Mucosa of stomach (tissue), 1 donor: Measurements from ENCODE around the gene ORAI2.
"Not testable (repeated sequence)": the region's sequence is repeated elsewhere in the genome, so short reads cannot be mapped to it uniquely, and the experiment has no call there.

Source experiments
- H3K27me3 ChIP-seq: one replicate; pipeline ENCODE4 v1.7.0; 2013; ENCODE audit warnings: mild to moderate bottlenecking, low read length; ENCODE audit not compliant: control insufficient read depth, insufficient read depth
- H3K36me3 ChIP-seq: one replicate; pipeline ENCODE4 v1.7.0; 2013; ENCODE audit warnings: low read length; ENCODE audit not compliant: control insufficient read depth, insufficient read depth
- H3K4me1 ChIP-seq: one replicate; pipeline ENCODE4 v1.7.0; 2013; ENCODE audit warnings: mild to moderate bottlenecking, low read length; ENCODE audit not compliant: control insufficient read depth, insufficient read depth
- H3K4me3 ChIP-seq: one replicate; pipeline ENCODE4 v1.7.0; 2013; ENCODE audit warnings: low read length
- H3K9ac ChIP-seq: one replicate; pipeline ENCODE4 v1.7.0; 2013; ENCODE audit warnings: mild to moderate bottlenecking, low read length, moderate library complexity
- H3K9me3 ChIP-seq: one replicate; pipeline ENCODE4 v1.7.0; 2013; ENCODE audit warnings: mild to moderate bottlenecking, low read length, moderate library complexity; ENCODE audit not compliant: control insufficient read depth
- donor health status: Pancreatic carcinoma.

The ORAI2 gene

DNA sequence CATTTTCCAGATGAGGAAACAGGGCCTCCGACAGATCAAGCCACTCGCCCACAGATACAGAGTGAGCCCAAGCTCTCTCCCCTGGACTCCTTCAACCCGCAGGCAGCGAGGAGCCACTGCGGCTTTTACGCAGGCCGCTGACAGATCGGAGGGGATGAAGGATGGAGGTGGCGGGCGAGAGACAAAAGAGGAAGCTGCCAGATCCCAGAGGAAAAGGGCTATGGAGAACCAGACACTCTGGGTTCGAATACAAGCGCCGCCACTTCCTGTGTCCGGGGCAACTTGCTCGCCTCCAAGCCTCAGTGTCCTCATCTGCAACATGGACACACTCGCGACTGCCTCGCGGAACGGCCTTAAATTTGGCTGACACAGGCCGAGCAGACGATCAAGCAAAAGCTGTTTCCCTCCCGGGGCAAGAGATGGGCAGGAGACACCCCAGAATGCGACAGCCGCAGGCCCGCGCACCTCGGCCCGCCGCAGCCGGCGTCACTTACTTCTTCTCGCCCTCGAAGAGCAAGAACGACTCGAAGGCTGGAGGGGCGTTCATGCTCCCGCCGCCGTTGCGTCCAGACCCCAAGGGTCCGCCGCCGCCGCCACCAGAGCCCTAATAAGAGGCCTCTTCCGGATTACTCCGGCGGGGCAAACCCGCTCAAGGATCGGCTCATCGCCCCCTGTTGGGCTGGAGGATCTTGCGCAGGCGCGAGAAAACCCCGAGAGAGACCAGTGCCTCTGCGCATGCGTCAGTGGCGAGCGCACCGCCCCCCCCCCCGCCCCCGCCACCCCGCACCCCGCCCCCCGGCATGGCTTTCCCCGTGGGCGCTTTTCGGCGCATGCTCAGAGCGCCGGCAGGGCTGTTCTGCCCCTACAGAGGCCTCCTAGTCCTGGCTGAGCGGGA is 45.2 kb downstream of the ORAI2 start, which contains the start of gene POLR2J:
Gene POLR2J, minus strand, starts transcription at position 609 of the 895 bp plus-strand sequence. Its CDS starts 62 bp downstream, at position 547.
- H3K27me3 ChIP-seq, H3K4me1 ChIP-seq, H3K36me3 ChIP-seq, H3K9ac ChIP-seq, H3K4me3 ChIP-seq, H3K9me3 ChIP-seq: not testable (repeated sequence)

DNA sequence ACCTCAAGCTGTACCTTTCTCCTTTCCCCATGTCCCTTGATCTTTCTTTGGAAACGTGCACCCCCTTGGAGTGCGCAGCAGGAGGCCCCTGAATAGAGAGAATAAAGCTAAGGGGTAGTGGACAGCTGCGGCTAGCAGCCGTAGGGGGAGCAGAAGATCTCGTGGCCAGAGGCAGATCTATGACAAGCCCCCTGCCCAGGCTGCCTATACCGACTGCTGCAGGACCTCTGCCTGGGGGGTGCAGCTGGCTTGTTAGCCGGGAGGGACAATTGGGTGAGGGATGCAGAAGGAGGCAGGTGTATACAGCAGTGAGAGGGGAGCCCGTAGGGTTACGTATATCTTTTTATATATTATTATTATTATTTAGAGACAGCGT is 45.8 kb downstream of the ORAI2 start:
- not testable (repeated sequence) for H3K36me3 ChIP-seq, H3K4me1 ChIP-seq, H3K9ac ChIP-seq, H3K9me3 ChIP-seq, H3K4me3 ChIP-seq, H3K27me3 ChIP-seq

DNA sequence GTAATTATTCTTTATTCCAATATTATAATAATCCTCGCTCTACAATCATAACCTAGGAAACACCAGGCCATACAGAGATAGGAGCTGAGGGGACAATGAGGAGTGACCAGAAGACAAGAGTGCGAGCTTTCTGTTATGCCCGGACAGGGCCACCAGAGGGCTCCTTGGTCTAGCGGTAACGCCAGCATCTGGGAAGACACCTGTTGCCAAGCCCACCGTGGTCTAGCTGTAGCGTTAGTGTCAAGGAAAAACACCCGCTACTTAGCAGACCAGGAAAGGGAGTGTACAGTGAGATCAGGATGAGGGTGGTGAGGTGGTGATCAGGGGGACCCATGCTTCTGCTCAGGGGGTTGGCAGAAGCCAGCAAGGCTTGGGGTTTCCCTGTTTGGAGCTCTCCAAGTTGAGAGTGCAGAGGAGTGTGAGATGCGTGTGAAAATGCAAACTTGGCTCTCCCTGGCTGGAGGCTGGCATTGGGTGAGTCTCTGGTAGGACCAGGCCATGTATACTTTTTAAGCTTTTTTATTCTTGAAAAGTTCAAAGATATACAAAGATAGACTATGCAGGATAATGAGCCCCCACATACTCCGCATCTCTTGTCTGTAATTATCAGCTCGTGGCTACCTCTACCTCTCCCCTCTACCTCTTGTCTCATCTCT is 46.7 kb downstream of the ORAI2 start:
- H3K4me3 ChIP-seq, H3K4me1 ChIP-seq, H3K9me3 ChIP-seq, H3K36me3 ChIP-seq, H3K9ac ChIP-seq, H3K27me3 ChIP-seq: not testable (repeated sequence)

DNA sequence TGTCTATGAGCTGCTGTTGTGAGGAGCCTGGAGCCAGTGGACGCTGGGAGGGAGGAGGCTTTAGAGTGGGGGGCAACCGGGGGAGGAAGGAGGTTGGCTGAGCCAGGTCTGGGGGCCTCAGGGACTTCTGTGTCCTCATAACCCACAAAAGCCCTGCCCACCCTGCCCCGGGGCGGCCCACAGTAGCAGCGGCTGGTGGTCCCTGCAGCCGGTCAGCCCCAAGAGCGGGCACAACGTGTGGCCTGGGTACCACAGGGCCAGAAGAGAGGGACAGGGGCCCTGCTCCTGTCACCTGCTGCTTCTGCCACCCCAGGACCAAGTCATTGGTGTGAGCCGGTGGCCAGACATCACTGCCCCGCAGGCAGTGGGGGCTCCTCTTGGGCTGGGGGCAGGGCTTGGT is 48.6 kb downstream of the ORAI2 start:
- H3K27me3 ChIP-seq, H3K9ac ChIP-seq, H3K9me3 ChIP-seq, H3K36me3 ChIP-seq, H3K4me1 ChIP-seq, H3K4me3 ChIP-seq: not testable (repeated sequence)

- not testable (repeated sequence) for H3K27me3 ChIP-seq, H3K4me3 ChIP-seq, H3K9me3 ChIP-seq, H3K9ac ChIP-seq, H3K36me3 ChIP-seq, H3K4me1 ChIP-seq
Measured at GRCh38 chr7:102484317-102484716, 50.9 kb downstream of the ORAI2 start.

- H3K9ac ChIP-seq, H3K9me3 ChIP-seq, H3K4me1 ChIP-seq, H3K27me3 ChIP-seq, H3K4me3 ChIP-seq, H3K36me3 ChIP-seq: not testable (repeated sequence)
Measured at GRCh38 chr7:102490529-102491075, 57.2 kb downstream of the ORAI2 start.

- not testable (repeated sequence) for H3K4me1 ChIP-seq, H3K4me3 ChIP-seq, H3K36me3 ChIP-seq, H3K27me3 ChIP-seq, H3K9me3 ChIP-seq, H3K9ac ChIP-seq
Measured at GRCh38 chr7:102493220-102493935, 60.0 kb downstream of the ORAI2 start.

GRCh38 chr7:102494026-102494425 is 60.7 kb downstream of the ORAI2 start:
- H3K4me3 ChIP-seq, H3K27me3 ChIP-seq, H3K36me3 ChIP-seq, H3K9ac ChIP-seq, H3K9me3 ChIP-seq, H3K4me1 ChIP-seq: not testable (repeated sequence)

DNA sequence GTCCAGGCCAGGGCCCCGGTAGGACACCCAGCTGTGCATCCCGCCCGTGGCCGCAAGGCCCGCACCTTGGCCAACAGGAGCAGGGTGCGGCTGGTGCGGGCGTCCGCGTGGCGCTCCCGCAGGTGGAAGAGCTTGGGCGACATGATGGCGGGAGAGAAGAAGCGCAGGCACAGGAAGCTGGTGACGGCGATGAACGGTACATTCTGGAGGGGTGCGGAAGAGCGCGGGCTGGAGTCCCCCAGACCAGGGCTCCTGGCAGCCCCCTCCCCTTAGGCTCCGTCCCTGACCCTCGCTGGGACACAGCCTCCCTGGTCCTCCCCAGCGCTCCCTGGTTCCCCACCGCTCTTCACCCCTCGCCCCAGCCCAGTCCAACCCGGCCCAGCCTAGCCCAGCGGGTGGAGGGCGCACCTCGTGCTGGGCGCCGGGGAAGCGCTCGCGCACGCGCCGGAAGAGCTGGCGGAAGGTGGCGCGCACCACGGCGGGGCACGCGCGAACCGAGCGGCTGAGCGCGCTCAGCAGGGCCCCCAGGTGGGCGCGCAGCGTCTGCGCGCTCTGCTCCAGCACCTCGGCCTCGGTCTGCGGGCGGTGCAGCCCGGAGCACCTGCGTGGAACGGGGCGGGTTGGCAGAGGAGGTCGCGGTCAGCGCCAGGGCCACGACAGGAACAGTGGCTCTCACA is 61.2 kb downstream of the ORAI2 start:
- H3K9ac ChIP-seq, H3K9me3 ChIP-seq, H3K36me3 ChIP-seq: not testable (repeated sequence)

DNA sequence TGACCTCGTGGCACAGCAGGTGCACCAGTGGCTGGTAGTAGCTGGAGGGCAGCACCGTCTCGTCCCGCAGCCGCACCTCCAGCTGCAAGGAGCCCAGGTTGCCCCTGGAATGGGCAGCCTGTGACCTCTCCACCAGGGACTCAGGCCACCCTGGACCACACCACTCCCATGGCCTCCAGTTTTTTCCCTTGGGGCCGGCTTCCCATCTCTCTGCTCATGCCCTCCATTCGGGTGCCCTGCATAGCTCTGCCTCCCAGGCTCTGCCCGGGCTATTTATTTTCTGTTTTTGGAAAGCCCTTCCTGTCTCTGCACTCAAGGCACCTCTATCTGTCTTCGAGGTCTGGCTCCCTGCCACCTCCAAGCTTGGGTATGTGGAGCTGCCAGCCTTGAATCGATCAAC is 63.5 kb downstream of the ORAI2 start:
- not testable (repeated sequence) for H3K36me3 ChIP-seq, H3K4me1 ChIP-seq, H3K9me3 ChIP-seq, H3K4me3 ChIP-seq, H3K27me3 ChIP-seq, H3K9ac ChIP-seq

More for the DNA sequence above, 61.2 kb downstream of the ORAI2 start:
- not testable (repeated sequence) for H3K4me1 ChIP-seq, H3K27me3 ChIP-seq, H3K4me3 ChIP-seq

- not testable (repeated sequence) for H3K9ac ChIP-seq, H3K9me3 ChIP-seq, H3K4me1 ChIP-seq, H3K36me3 ChIP-seq, H3K4me3 ChIP-seq, H3K27me3 ChIP-seq
Measured at GRCh38 chr7:102497308-102497707, 63.9 kb downstream of the ORAI2 start.

GRCh38 chr7:102498321-102498720 is 64.9 kb downstream of the ORAI2 start:
- H3K9ac ChIP-seq, H3K9me3 ChIP-seq, H3K4me3 ChIP-seq, H3K27me3 ChIP-seq, H3K36me3 ChIP-seq, H3K4me1 ChIP-seq: not testable (repeated sequence)
